SK-N-SH treated with all-trans-retinoic acid at 6 μM for 48 hours (cell line): ENCODE measurements around the gene ADAM19.

Source experiments
- ATAC-seq: fragments of 200-7000 bp; cut with Tn5 transposase; 3 replicates; pipeline ENCODE4 v1.9.1; 2020; ENCODE audit warnings: mild to moderate bottlenecking, moderate library complexity
- ARNTL ChIP-seq: fragments of 450-650 bp; formaldehyde crosslinking; IDR thresholded peaks from 2 replicates; pipeline ENCODE4 v1.5.0; 2020; ENCODE audit warnings: low read depth, mild to moderate bottlenecking, moderate library complexity, borderline replicate concordance
- BACH2 ChIP-seq: fragments of 250-450 bp; sonication (Bioruptor Pico); IDR thresholded peaks from 2 replicates; pipeline ENCODE4 v1.9.0; 2021; ENCODE audit warnings: mild to moderate bottlenecking, borderline replicate concordance
- CSDC2 ChIP-seq: fragments of 250-450 bp; sonication (Bioruptor Pico); IDR thresholded peaks from 2 replicates; pipeline ENCODE4 v1.5.0; 2020; ENCODE audit warnings: mild to moderate bottlenecking, moderate library complexity
- GLIS3 ChIP-seq: fragments of 250-450 bp; sonication (Bioruptor Pico); IDR thresholded peaks from 2 replicates; pipeline ENCODE4 v1.5.0; 2020; ENCODE audit warnings: mild to moderate bottlenecking, moderate library complexity
- ISL1 ChIP-seq: fragments of 250-450 bp; sonication (Bioruptor Pico); IDR thresholded peaks from 2 replicates; pipeline ENCODE4 v2.1.2; 2022; ENCODE audit warnings: mild to moderate bottlenecking, moderate library complexity
- OSR1 ChIP-seq: fragments of 250-450 bp; sonication (Bioruptor Pico); IDR thresholded peaks from 2 replicates; pipeline ENCODE4 v1.8.0; 2022; ENCODE audit warnings: moderate library complexity, mild to moderate bottlenecking, inconsistent platforms
- POU6F1 ChIP-seq: fragments of 250-450 bp; sonication (Bioruptor Pico); IDR thresholded peaks from 2 replicates; pipeline ENCODE4 v1.8.0; 2021; ENCODE audit warnings: low read depth, mild to moderate bottlenecking, moderate library complexity, borderline replicate concordance
- PPARA ChIP-seq: fragments of 250-450 bp; sonication (Bioruptor Pico); IDR thresholded peaks from 2 replicates; pipeline ENCODE4 v1.5.0; 2020; ENCODE audit warnings: mild to moderate bottlenecking, borderline replicate concordance
- RARB ChIP-seq: fragments of 250-450 bp; sonication (Bioruptor Pico); IDR thresholded peaks from 2 replicates; pipeline ENCODE4 v1.8.0; 2021; ENCODE audit warnings: mild to moderate bottlenecking, moderate library complexity
- SNAI2 ChIP-seq: fragments of 250-450 bp; sonication (Bioruptor Pico); IDR thresholded peaks from 2 replicates; pipeline ENCODE4 v1.5.0; 2020; ENCODE audit warnings: mild to moderate bottlenecking, moderate library complexity
- TCF4 ChIP-seq: fragments of 250-450 bp; sonication (Bioruptor Pico); IDR thresholded peaks from 2 replicates; pipeline ENCODE4 v1.8.0; 2021; ENCODE audit warnings: mild to moderate bottlenecking, moderate library complexity, borderline replicate concordance
- TOX ChIP-seq: fragments of 250-450 bp; sonication (Bioruptor Pico); IDR thresholded peaks from 2 replicates; pipeline ENCODE4 v1.8.0; 2021; ENCODE audit warnings: mild to moderate bottlenecking, moderate library complexity, borderline replicate concordance
- ZC3H10 ChIP-seq: fragments of 250-450 bp; sonication (Bioruptor Pico); IDR thresholded peaks from 2 replicates; pipeline ENCODE4 v1.5.1; 2021; ENCODE audit warnings: mild to moderate bottlenecking, moderate library complexity
- ZFP3 ChIP-seq: fragments of 250-450 bp; sonication (Bioruptor Pico); IDR thresholded peaks from 2 replicates; pipeline ENCODE4 v1.5.0; 2020; ENCODE audit warnings: mild to moderate bottlenecking, moderate library complexity
- ZFP30 ChIP-seq: fragments of 450-650 bp; formaldehyde crosslinking; IDR thresholded peaks from 2 replicates; pipeline ENCODE4 v1.5.0; 2022; ENCODE audit warnings: mild to moderate bottlenecking, moderate library complexity
- ZNF565 ChIP-seq: fragments of 450-650 bp; formaldehyde crosslinking; conservative IDR thresholded peaks from 2 replicates; pipeline ENCODE4 v1.5.0; 2020; ENCODE audit warnings: low read depth, mild to moderate bottlenecking, moderate library complexity
- ZNF70 ChIP-seq: fragments of 450-650 bp; formaldehyde crosslinking; IDR thresholded peaks from 2 replicates; pipeline ENCODE4 v1.5.0; 2020; ENCODE audit warnings: mild to moderate bottlenecking, moderate library complexity
- ZNF8 ChIP-seq: fragments of 450-650 bp; formaldehyde crosslinking; IDR thresholded peaks from 2 replicates; pipeline ENCODE4 v1.5.0; 2020; ENCODE audit warnings: mild to moderate bottlenecking, moderate library complexity
- TF ChIP-seq, protein P1 (sequence below): fragments of 250-450 bp; sonication (Bioruptor Pico); IDR thresholded peaks from 2 replicates; pipeline ENCODE4 v1.5.0; 2020; ENCODE audit warnings: mild to moderate bottlenecking, moderate library complexity
- TF ChIP-seq, protein P2 (sequence below): fragments of 250-450 bp; sonication (Bioruptor Pico); IDR thresholded peaks from 2 replicates; pipeline ENCODE4 v1.5.1; 2021; ENCODE audit warnings: mild to moderate bottlenecking, moderate library complexity
- TF ChIP-seq, protein P3 (sequence below): fragments of 250-450 bp; sonication (Bioruptor Pico); IDR thresholded peaks from 2 replicates; pipeline ENCODE4 v1.8.0; 2020; ENCODE audit warnings: mild to moderate bottlenecking, moderate library complexity, borderline replicate concordance

The ADAM19 gene

GRCh38 chr5:157600252-157600651 is 24.7 kb upstream of the ADAM19 start (continued):
- TF ChIP-seq ARNTL (CRISPR knock-in tag): no peak
- no peak for TF ChIP-seq SNAI2 (CRISPR knock-in tag)
- no peak for TF ChIP-seq CSDC2 (CRISPR knock-in tag)

GRCh38 chr5:157599565-157599964 is 24.0 kb upstream of the ADAM19 start:
- no peak for ATAC-seq
- TF ChIP-seq PPARA (no peak), ZFP30 (CRISPR knock-in tag) (no peak), ZC3H10 (CRISPR knock-in tag) (no peak), TCF4 (CRISPR knock-in tag) (no peak), ZFP3 (no peak), ZNF8 (CRISPR knock-in tag) (no peak), POU6F1 (no peak), OSR1 (CRISPR knock-in tag) (no peak), BACH2 (CRISPR knock-in tag) (no peak), ARNTL (CRISPR knock-in tag) (no peak), ZNF70 (CRISPR knock-in tag) (no peak), RARB (CRISPR knock-in tag) (no peak)
- TF ChIP-seq, protein P1, sequence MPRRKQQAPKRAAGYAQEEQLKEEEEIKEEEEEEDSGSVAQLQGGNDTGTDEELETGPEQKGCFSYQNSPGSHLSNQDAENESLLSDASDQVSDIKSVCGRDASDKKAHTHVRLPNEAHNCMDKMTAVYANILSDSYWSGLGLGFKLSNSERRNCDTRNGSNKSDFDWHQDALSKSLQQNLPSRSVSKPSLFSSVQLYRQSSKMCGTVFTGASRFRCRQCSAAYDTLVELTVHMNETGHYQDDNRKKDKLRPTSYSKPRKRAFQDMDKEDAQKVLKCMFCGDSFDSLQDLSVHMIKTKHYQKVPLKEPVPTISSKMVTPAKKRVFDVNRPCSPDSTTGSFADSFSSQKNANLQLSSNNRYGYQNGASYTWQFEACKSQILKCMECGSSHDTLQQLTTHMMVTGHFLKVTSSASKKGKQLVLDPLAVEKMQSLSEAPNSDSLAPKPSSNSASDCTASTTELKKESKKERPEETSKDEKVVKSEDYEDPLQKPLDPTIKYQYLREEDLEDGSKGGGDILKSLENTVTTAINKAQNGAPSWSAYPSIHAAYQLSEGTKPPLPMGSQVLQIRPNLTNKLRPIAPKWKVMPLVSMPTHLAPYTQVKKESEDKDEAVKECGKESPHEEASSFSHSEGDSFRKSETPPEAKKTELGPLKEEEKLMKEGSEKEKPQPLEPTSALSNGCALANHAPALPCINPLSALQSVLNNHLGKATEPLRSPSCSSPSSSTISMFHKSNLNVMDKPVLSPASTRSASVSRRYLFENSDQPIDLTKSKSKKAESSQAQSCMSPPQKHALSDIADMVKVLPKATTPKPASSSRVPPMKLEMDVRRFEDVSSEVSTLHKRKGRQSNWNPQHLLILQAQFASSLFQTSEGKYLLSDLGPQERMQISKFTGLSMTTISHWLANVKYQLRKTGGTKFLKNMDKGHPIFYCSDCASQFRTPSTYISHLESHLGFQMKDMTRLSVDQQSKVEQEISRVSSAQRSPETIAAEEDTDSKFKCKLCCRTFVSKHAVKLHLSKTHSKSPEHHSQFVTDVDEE (CRISPR knock-in tag): no peak
- TF ChIP-seq, protein P2, sequence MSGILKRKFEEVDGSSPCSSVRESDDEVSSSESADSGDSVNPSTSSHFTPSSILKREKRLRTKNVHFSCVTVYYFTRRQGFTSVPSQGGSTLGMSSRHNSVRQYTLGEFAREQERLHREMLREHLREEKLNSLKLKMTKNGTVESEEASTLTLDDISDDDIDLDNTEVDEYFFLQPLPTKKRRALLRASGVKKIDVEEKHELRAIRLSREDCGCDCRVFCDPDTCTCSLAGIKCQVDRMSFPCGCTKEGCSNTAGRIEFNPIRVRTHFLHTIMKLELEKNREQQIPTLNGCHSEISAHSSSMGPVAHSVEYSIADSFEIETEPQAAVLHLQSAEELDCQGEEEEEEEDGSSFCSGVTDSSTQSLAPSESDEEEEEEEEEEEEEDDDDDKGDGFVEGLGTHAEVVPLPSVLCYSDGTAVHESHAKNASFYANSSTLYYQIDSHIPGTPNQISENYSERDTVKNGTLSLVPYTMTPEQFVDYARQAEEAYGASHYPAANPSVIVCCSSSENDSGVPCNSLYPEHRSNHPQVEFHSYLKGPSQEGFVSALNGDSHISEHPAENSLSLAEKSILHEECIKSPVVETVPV (CRISPR knock-in tag): no peak

GRCh38 chr5:157598350-157598936 is 22.9 kb upstream of the ADAM19 start:
- no peak for TF ChIP-seq ARNTL (CRISPR knock-in tag)
- TF ChIP-seq, protein P3, sequence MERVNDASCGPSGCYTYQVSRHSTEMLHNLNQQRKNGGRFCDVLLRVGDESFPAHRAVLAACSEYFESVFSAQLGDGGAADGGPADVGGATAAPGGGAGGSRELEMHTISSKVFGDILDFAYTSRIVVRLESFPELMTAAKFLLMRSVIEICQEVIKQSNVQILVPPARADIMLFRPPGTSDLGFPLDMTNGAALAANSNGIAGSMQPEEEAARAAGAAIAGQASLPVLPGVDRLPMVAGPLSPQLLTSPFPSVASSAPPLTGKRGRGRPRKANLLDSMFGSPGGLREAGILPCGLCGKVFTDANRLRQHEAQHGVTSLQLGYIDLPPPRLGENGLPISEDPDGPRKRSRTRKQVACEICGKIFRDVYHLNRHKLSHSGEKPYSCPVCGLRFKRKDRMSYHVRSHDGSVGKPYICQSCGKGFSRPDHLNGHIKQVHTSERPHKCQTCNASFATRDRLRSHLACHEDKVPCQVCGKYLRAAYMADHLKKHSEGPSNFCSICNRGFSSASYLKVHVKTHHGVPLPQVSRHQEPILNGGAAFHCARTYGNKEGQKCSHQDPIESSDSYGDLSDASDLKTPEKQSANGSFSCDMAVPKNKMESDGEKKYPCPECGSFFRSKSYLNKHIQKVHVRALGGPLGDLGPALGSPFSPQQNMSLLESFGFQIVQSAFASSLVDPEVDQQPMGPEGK (CRISPR knock-in tag): no peak
- TF ChIP-seq ZFP30 (CRISPR knock-in tag): no peak
- no peak for TF ChIP-seq ZNF70 (CRISPR knock-in tag)
- no peak for TF ChIP-seq OSR1 (CRISPR knock-in tag)
- TF ChIP-seq TOX: no peak
- no peak for TF ChIP-seq GLIS3 (CRISPR knock-in tag)
- TF ChIP-seq, protein P2 (CRISPR knock-in tag): no peak
- ATAC-seq: no peak

DNA sequence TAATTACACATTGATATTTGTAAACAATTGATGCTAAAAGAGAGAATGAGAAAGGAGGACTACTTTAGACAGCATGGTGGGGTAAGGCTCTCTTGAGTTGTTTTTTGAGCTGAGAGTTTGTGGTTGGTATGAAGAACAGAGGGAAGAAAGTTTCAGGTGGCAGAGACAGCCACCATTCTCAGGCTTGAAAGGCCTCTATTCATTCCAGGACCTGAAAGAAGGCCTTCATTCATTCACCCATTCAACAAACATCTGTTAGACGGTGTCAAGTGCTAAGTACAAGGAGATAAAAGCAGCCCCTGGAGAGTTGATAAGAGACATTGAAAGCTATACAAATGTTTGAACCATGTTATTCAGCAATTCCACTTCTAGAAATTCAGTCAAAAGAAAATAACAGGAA is 21.7 kb upstream of the ADAM19 start:
- ATAC-seq: no peak
- TF ChIP-seq OSR1 (CRISPR knock-in tag) (no peak), ZC3H10 (CRISPR knock-in tag) (no peak), BACH2 (CRISPR knock-in tag) (no peak), GLIS3 (CRISPR knock-in tag) (no peak), TCF4 (CRISPR knock-in tag) (no peak), ZNF565 (CRISPR knock-in tag) (no peak), ISL1 (no peak), TOX (no peak)
- TF ChIP-seq, protein P1 (CRISPR knock-in tag): no peak
- TF ChIP-seq, protein P2 (CRISPR knock-in tag): no peak
